Measurements from ENCODE around the gene PPM1N. TPM values are rescaled to one million over a fixed set of nuclear protein-coding genes. Genes with fewer than 3 reads are reported as not detected.

PPM1N gene
- polyA plus RNA-seq, 3 donors = 0.09 to 0.21 TPM; not detected in 1

Other genes with a start within 250 kb of the PPM1N start
- 10 to 100 TPM; 39.0 to 43.3 (median 42.4) TPM for gene MARK4, start 247.2 kb upstream of the PPM1N start, polyA plus RNA-seq (ENCODE audit: insufficient read length in 3 of 3)
- 1 to 10 TPM in 1 of 3 donors, under 1 TPM in 2; 0.42 to 1.6 (median 0.50) TPM for gene CKM, start 175.6 kb upstream of the PPM1N start, polyA plus RNA-seq (ENCODE audit: insufficient read length in 3 of 3)
- gene KLC3, start 157.7 kb upstream of the PPM1N start, polyA plus RNA-seq (ENCODE audit: insufficient read length in 3 of 3) = 1 to 10 TPM; 1.3 to 2.4 (median 2.0) TPM
- 10 to 100 TPM; 33.5 to 36.9 (median 35.5) TPM for gene ERCC2, start 127.9 kb upstream of the PPM1N start, polyA plus RNA-seq (ENCODE audit: insufficient read length in 3 of 3)
- 10 to 100 TPM in 1 of 3 donors, 1 to 10 TPM in 2; 6.1 to 14.7 (median 7.9) TPM for gene PPP1R13L, start 93.4 kb upstream of the PPM1N start, polyA plus RNA-seq (ENCODE audit: insufficient read length in 3 of 3)
- gene POLR1G, start 91.8 kb upstream of the PPM1N start, polyA plus RNA-seq (ENCODE audit: insufficient read length in 3 of 3) = 1 to 10 TPM; 3.3 to 4.5 (median 4.3) TPM
- gene ERCC1, start 74.5 kb upstream of the PPM1N start, polyA plus RNA-seq (ENCODE audit: insufficient read length in 3 of 3) = 10 to 100 TPM; 75.1 to 90.2 (median 82.4) TPM
- gene FOSB, start 30.4 kb upstream of the PPM1N start, polyA plus RNA-seq (ENCODE audit: insufficient read length in 3 of 3) = 10 to 100 TPM; 24.5 to 89.1 (median 81.2) TPM
- gene RTN2, start 1.4 kb upstream of the PPM1N start, polyA plus RNA-seq (ENCODE audit: insufficient read length in 3 of 3) = 1 to 10 TPM; 5.3 to 10.0 (median 9.7) TPM
- 10 to 100 TPM; 49.0 to 57.7 (median 50.5) TPM for gene VASP, start 9.0 kb downstream of the PPM1N start, polyA plus RNA-seq (ENCODE audit: insufficient read length in 3 of 3)
- gene OPA3, start 86.4 kb downstream of the PPM1N start, polyA plus RNA-seq (ENCODE audit: insufficient read length in 3 of 3) = 10 to 100 TPM in 2 of 3 donors, 1 to 10 TPM in 1; 9.7 to 11.1 (median 10.4) TPM
- 1 to 10 TPM; 3.3 to 6.5 (median 3.6) TPM for gene GPR4, start 103.8 kb downstream of the PPM1N start, polyA plus RNA-seq (ENCODE audit: insufficient read length in 3 of 3)
- gene EML2, start 141.0 kb downstream of the PPM1N start, polyA plus RNA-seq (ENCODE audit: insufficient read length in 3 of 3) = 10 to 100 TPM; 17.8 to 28.0 (median 20.6) TPM
- gene GIPR, start 169.8 kb downstream of the PPM1N start, polyA plus RNA-seq (ENCODE audit: insufficient read length in 3 of 3) = 1 to 10 TPM in 1 of 3 donors, under 1 TPM in 2; 0.28 to 1.6 (median 0.43) TPM
- 100 to 1,000 TPM; 310 to 350 (median 317) TPM for gene SNRPD2, start 193.5 kb downstream of the PPM1N start, polyA plus RNA-seq (ENCODE audit: insufficient read length in 3 of 3)
- gene QPCTL, start 194.2 kb downstream of the PPM1N start, polyA plus RNA-seq (ENCODE audit: insufficient read length in 3 of 3) = 10 to 100 TPM in 2 of 3 donors, 1 to 10 TPM in 1; 6.8 to 11.0 (median 10.7) TPM
- gene FBXO46, start 232.5 kb downstream of the PPM1N start, polyA plus RNA-seq (ENCODE audit: insufficient read length in 3 of 3) = 10 to 100 TPM; 12.2 to 24.4 (median 17.3) TPM
- gene MEIOSIN, start 235.0 kb downstream of the PPM1N start, polyA plus RNA-seq (ENCODE audit: insufficient read length in 3 of 3) = not detected